ENCODE results near the gene LMAN2. TPM values are rescaled to one million over a fixed set of nuclear protein-coding genes. Genes with fewer than 3 reads are reported as not detected.

The LMAN2 gene
- total and polyA plus RNA-seq, 8 donors = 73.5 to 621 (median 117) TPM

DNA sequence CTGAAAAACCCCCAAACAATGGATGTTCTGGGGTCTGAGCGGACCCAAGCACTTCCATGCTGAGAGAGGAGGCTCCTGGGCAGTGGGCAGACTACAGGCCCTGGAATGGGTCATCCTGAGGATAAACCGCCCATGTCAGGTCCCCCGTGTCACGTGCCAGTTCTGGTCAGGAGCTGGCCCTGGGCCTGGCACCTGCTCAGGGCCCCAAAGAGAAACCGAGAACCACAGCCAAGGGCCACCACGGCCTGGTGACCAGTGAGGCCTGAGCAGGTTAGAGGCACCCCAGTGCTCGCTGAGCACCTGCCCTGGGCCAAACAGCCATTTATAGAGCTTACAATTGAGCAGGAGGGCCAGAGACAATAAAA lies 15.8 kb downstream of the LMAN2 start:
- no peaks in the 10 kb centered on the region for H3K27me3 ChIP-seq
- H3K27ac ChIP-seq = no peak overlapping the region
- DNase-seq = no peak
- WGBS, 5 donors = 90 to 99% (median 94%) methylated on average over 4 to 7 of the region's 7 CpGs
- H3K4me1 ChIP-seq = peaks cover 0 to 25% (median 2%) of the 10 kb centered on the region in 4 donors
- H3K9me3 ChIP-seq = no peaks in the 10 kb centered on the region
- TF ChIP-seq EP300 (IDR thresholded peaks at IDR 0.05) = no peak
- TF ChIP-seq POLR2A (IDR thresholded peaks at IDR 0.05) = no peak
- TF ChIP-seq POLR2AphosphoS5 (IDR thresholded peaks at IDR 0.05) = no peak
- TF ChIP-seq, protein P1, sequence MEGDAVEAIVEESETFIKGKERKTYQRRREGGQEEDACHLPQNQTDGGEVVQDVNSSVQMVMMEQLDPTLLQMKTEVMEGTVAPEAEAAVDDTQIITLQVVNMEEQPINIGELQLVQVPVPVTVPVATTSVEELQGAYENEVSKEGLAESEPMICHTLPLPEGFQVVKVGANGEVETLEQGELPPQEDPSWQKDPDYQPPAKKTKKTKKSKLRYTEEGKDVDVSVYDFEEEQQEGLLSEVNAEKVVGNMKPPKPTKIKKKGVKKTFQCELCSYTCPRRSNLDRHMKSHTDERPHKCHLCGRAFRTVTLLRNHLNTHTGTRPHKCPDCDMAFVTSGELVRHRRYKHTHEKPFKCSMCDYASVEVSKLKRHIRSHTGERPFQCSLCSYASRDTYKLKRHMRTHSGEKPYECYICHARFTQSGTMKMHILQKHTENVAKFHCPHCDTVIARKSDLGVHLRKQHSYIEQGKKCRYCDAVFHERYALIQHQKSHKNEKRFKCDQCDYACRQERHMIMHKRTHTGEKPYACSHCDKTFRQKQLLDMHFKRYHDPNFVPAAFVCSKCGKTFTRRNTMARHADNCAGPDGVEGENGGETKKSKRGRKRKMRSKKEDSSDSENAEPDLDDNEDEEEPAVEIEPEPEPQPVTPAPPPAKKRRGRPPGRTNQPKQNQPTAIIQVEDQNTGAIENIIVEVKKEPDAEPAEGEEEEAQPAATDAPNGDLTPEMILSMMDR (IDR thresholded peaks at IDR 0.05) = no peak
- H3K36me3 ChIP-seq = peaks cover 61 to 100% (median 99%) of the 10 kb centered on the region in 4 donors
- H3K4me3 ChIP-seq = no peak overlapping the region
- intact Hi-C loops (cut with DNase I; ENCODE audit: low total_unique reads) = no loop called here

DNA sequence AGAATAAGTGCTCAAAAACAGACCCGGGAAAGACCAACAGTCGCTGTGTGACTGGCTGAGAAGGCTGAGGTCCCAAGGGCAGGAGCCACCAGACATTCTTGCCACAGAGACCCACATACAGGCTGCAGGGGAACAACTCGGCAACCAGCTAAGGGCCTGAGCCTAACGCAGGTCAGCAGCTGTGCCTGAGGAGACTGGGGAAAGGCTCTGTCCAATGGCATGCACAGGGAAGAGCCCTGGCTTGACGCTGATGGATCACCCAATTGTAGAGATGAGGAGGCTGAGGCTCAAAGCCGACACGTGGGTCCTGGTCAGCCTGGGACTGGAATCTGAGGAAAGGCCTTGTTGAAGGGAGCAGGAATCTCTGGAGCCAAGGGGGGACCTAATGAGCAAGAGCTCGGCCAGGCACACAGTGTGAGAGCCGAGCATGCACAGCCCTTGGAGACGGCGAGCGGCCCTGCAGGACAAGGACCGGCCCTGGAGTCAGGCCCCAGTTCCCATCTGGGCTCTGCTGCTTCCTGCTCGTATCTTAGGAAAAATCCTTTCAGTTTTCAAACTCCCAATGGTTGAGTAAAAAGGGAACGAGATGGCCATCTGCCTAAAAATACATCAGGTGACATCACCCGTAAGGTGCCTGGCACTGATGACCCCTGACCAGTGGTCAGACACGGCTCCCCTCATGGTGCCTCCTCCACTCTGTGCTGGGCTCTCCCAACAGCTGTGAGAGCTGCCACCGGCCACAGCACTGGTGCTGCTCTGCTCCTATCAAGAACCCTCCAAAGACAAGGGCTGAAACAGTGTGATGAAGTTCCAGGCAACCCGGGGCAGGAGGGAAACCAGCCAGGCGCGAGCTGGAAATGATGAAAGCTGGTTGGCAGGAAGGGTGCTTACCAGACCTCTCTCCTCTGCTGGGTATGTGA lies 16.4 kb downstream of the LMAN2 start:
- no peak for TF ChIP-seq EP300 (IDR thresholded peaks at IDR 0.05)
- TF ChIP-seq POLR2A (IDR thresholded peaks at IDR 0.05) = no peak
- DNase-seq = no peak
- Histone ChIP-seq H3K4me1 (peaks cover 0 to 19% (median 2%) of the 10 kb centered on the region in 4 donors), H3K4me3 (no peak overlapping the region), H3K27ac (no peak overlapping the region), H3K27me3 (no peaks in the 10 kb centered on the region), H3K36me3 (peaks cover 65 to 100% (median 100%) of the 10 kb centered on the region in 4 donors), H3K9me3 (no peaks in the 10 kb centered on the region)
- 85 to 90% (median 87%) methylated on average over 20 to 21 of the region's 21 CpGs for WGBS, 5 donors
- intact Hi-C loops (cut with DNase I; ENCODE audit: low total_unique reads) = no loop called here

DNA sequence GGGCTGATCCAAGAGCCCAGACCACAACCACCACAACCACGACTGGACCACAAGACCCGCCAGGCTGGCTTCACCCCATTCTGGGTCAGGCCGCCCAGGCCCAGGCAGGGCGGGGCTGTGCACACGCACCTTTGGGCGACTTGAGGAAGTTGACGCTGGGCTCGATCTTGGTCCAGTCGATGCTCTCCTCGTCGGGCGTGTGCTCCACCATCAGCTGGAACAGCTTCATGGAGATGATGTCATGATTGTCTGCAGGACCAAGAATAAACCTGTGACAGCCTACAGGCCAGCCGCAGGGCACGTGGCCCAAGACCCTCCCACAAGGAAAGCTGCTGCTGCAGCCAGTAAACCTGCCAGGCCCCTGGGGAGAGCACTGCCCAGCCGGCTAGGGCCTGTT lies 17.3 kb downstream of the LMAN2 start:
- 72 to 80% (median 76%) methylated on average over 14 to 15 of the region's 15 CpGs for WGBS, 5 donors
- peaks cover 69 to 100% (median 99%) of the 10 kb centered on the region in 4 donors for H3K36me3 ChIP-seq
- intact Hi-C loops (cut with DNase I; ENCODE audit: low total_unique reads) = no loop called here

DNA sequence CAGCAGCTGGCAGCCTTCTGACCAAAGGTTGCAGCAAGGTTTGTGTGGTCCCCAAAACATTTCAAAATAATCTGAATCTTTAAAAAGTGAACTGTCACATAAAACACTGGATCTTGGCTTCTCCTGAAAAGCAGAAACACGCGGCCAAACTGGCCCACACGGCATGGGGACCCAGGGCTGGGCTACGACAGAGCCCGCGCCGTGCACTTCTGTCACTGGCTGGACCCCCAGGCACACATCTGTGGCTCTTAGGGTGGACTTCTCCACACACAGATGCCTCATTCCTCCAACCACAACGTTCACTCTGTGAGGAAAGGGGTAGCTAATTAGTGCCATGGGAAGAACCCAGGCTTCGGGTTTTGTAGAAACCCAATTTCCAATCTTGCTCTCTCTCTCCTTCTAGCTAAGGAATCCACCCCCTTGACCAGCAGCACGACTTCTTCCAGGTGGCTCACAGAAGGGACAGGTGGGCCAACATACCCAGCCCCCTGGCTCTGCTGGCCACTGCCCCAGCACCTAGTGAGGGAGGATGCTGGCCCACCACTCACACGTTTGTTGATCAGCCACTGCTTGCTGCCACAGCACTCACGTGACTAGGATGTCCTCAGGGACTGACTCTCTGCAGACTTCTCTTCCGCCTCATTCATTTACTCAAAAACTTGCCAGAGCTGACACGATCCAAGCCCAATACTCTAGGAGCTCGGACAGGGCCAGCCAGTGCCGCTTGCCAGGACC lies 17.9 kb downstream of the LMAN2 start:
- Histone ChIP-seq H3K27me3 (no peaks in the 10 kb centered on the region), H3K36me3 (peaks cover 69 to 100% (median 99%) of the 10 kb centered on the region in 4 donors), H3K27ac (no peak overlapping the region), H3K4me1 (peaks cover 0 to 6% (median 0%) of the 10 kb centered on the region in 4 donors), H3K4me3 (no peak overlapping the region), H3K9me3 (no peaks in the 10 kb centered on the region)
- intact Hi-C loops (cut with DNase I; ENCODE audit: low total_unique reads) = no loop called here
- TF ChIP-seq, protein P1 (IDR thresholded peaks at IDR 0.05) = no peak
- TF ChIP-seq EP300 (IDR thresholded peaks at IDR 0.05) (no peak), POLR2A (IDR thresholded peaks at IDR 0.05) (no peak), POLR2AphosphoS5 (IDR thresholded peaks at IDR 0.05) (no peak)
- DNase-seq = no peak
- 90 to 94% (median 92%) methylated on average over 13 to 16 of the region's 16 CpGs for WGBS, 5 donors

More for the DNA sequence above, 17.3 kb downstream of the LMAN2 start:
- no peak for DNase-seq
- no peak overlapping the region for H3K27ac ChIP-seq
- H3K4me1 ChIP-seq = peaks cover 0 to 12% (median under 1%) of the 10 kb centered on the region in 4 donors
- H3K9me3 ChIP-seq = no peaks in the 10 kb centered on the region
- no peaks in the 10 kb centered on the region for H3K27me3 ChIP-seq
- TF ChIP-seq POLR2AphosphoS5 (IDR thresholded peaks at IDR 0.05) (no peak), EP300 (IDR thresholded peaks at IDR 0.05) (no peak), POLR2A (IDR thresholded peaks at IDR 0.05) (no peak)
- TF ChIP-seq, protein P1 (IDR thresholded peaks at IDR 0.05) = no peak
- no peak overlapping the region for H3K4me3 ChIP-seq
